Naive thymus-derived CD4-positive, alpha-beta T cell (primary cell): ENCODE measurements around the gene CCNJL. TPM values are rescaled to one million over a fixed set of nuclear protein-coding genes. Genes with fewer than 3 reads are reported as not detected.
"Not testable (repeated sequence)": the region's sequence is repeated elsewhere in the genome, so short reads cannot be mapped to it uniquely, and the experiment has no call there.

Experiments used
- ATAC-seq: fragments of 150-1000 bp; cut with Tn5 transposase; 2 replicates; pipeline ENCODE4 v1.10.0; 2021; ENCODE audit warnings: mild to moderate bottlenecking, moderate library complexity
- CTCF ChIA-PET: fragments of 350-600 bp; sonication (Branson Sonifier 250); formaldehyde crosslinking; loops from one replicate; lab custom pipeline; 2021; ENCODE audit warnings: antibody characterized with exemption; lab: Charles Lee
- POLR2A ChIA-PET: fragments of 350-600 bp; sonication (Branson Sonifier 250); formaldehyde crosslinking; loops from one replicate; lab custom pipeline; 2021; ENCODE audit warnings: antibody characterized with exemption, inconsistent platforms; lab: Charles Lee
- DNase-seq, 9 donors: peaks; one replicate each; pipeline versions ENCODE4 v3.0.0 to v3.0.0-alpha.2; 2020 to 2022; ENCODE audit warnings: mixed read lengths in 1 of 9
- H3K27ac ChIP-seq: one replicate; pipeline ENCODE4 v1.7.0; 2013; ENCODE audit warnings: mild to moderate bottlenecking, low read depth, low read length, moderate library complexity
- H3K27me3 ChIP-seq, 2 donors: one replicate each; pipeline ENCODE4 v1.7.0; 2013; ENCODE audit warnings: low read length in 2 of 2, mild to moderate bottlenecking in 2 of 2, moderate library complexity in 2 of 2; ENCODE audit not compliant: control insufficient read depth in 2 of 2, insufficient read depth in 2 of 2
- H3K36me3 ChIP-seq, 3 experiments: 1 replicate in 2 of 3; 2 replicates in 1 of 3; pipeline ENCODE4 v1.7.0; 2013; ENCODE audit warnings: low read length in 3 of 3, mild to moderate bottlenecking in 3 of 3, moderate library complexity in 1 of 3; ENCODE audit not compliant: insufficient read depth in 3 of 3, control insufficient read depth in 2 of 3
- H3K4me1 ChIP-seq, 2 donors: one replicate each; pipeline ENCODE4 v1.7.0; 2013; ENCODE audit warnings: low read length in 2 of 2, mild to moderate bottlenecking in 2 of 2, moderate library complexity in 1 of 2; ENCODE audit not compliant: control insufficient read depth in 2 of 2, insufficient read depth in 2 of 2
- H3K4me3 ChIP-seq: 2 replicates; pipeline ENCODE4 v1.7.0; 2013; ENCODE audit warnings: mild to moderate bottlenecking, low read length
- H3K9me3 ChIP-seq, 3 experiments: 1 replicate in 2 of 3; 2 replicates in 1 of 3; pipeline ENCODE4 v1.7.0; 2013; ENCODE audit warnings: low read length in 3 of 3; ENCODE audit not compliant: control insufficient read depth in 2 of 3
- H3K27ac Mint-ChIP-seq, 9 donors: one replicate each; pipeline ENCODE4 v1.8.0; 2020 to 2022; ENCODE audit warnings: mixed read lengths in 9 of 9, mild to moderate bottlenecking in 8 of 9, moderate library complexity in 5 of 9, inconsistent platforms in 2 of 9
- H3K27me3 Mint-ChIP-seq, 5 donors: one replicate each; pipeline ENCODE4 v1.8.0; 2021 to 2022; ENCODE audit warnings: mixed read lengths in 5 of 5, mild to moderate bottlenecking in 1 of 5
- H3K36me3 Mint-ChIP-seq, 5 donors: one replicate each; pipeline ENCODE4 v1.8.0; 2020 to 2022; ENCODE audit warnings: mixed read lengths in 5 of 5, mild to moderate bottlenecking in 3 of 5, inconsistent platforms in 1 of 5
- H3K4me1 Mint-ChIP-seq, 7 donors: one replicate each; pipeline ENCODE4 v1.8.0; 2020 to 2022; ENCODE audit warnings: mixed read lengths in 7 of 7, mild to moderate bottlenecking in 3 of 7, inconsistent platforms in 1 of 7
- H3K4me3 Mint-ChIP-seq, 10 donors: one replicate each; pipeline ENCODE4 v1.8.0; 2020 to 2022; ENCODE audit warnings: mild to moderate bottlenecking in 10 of 10, mixed read lengths in 10 of 10, moderate library complexity in 6 of 10, inconsistent platforms in 2 of 10
- H3K9me3 Mint-ChIP-seq, 11 donors: one replicate each; pipeline ENCODE4 v1.8.0; 2020 to 2022; ENCODE audit warnings: mixed read lengths in 11 of 11, mild to moderate bottlenecking in 4 of 11, inconsistent platforms in 1 of 11, moderate library complexity in 1 of 11
- intact Hi-C, 2 donors: fragments of 100-400 bp; cut with micrococcal nuclease; formaldehyde crosslinking; loops; one replicate each; pipeline ENCODE4 v1.15.1; 2023
- polyA plus RNA-seq, 2 donors: library from polyadenylated mRNA; unstranded; fragments of 300-500 nt; fragmentation: Illumina TruSeq; gene quantifications; one replicate each; pipeline ENCODE4 v1.2.3, GENCODE V29; 2021
- total RNA-seq, 6 experiments: library from RNA in 5 of 6; stranded (reverse) in 5 of 6; gene quantifications; 1 replicate in 5 of 6; 2 replicates in 1 of 6; pipeline ENCODE4 v1.2.3 and lab custom pipeline; 2021 to 2026

The CCNJL gene
- total and polyA plus RNA-seq, 7 experiments from 2014 or later: 0.42 to 2.3 TPM; not detected in 5

- intact Hi-C loops: no loop called here
- Histone ChIP-seq H3K4me3 (no peak overlapping the region), H3K4me1 (no peaks in the 10 kb centered on the region), H3K9me3 (no peaks in the 10 kb centered on the region), H3K27me3 (no peaks in the 10 kb centered on the region), H3K36me3 (no peaks in the 10 kb centered on the region), H3K27ac (no peak overlapping the region)
- H3K4me1 Mint-ChIP-seq: no peaks in the 10 kb centered on the region
- no peaks in the 10 kb centered on the region for H3K9me3 Mint-ChIP-seq
- H3K36me3 Mint-ChIP-seq: no peaks in the 10 kb centered on the region
- peaks cover 0 to 5% (median 0%) of the 10 kb centered on the region in 5 donors for H3K27me3 Mint-ChIP-seq
- no peak overlapping the region for H3K4me3 Mint-ChIP-seq
- H3K27ac Mint-ChIP-seq: no peak overlapping the region
- ATAC-seq (no peak), DNase-seq (no peak)
- ChIA-PET CTCF (no interaction called here), POLR2A (no interaction called here)
These were observed 59.4 kb downstream of the CCNJL start for GRCh38 chr5:160252916-160253315.

DNA sequence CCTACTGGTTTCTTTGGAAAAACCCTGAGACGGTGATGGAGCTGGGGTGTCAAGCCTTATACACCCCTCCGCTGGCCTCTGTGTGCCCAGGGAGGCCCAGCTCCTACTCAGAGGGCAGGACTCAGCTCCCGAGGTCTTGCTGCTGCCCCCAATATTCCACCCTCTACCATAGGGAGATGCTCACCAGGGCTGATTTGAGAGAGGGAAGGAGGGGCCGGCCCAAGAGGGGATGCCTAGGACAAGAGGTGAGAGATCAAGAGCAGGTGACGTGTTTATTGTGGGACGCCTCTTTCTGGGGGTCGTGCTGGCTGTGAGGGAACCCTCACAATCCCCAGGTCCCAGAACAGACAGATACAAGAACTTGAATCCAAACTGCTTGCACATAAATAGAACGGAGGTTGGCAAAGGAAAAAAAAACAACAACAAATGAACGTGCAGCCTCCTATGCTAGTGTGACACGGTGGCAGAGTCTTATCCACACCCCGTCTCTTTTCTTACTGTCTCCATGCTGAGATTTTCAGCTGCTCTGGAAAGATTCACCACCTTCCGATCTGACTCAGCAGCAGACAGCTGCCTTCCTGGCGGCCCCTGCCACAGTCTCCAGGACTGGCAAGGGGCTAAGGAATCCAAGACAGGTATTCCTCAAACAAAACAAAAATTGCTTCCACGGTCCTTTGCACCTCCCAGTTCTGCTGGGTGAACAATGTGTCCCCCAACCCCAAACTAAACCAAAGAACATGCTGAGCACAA, 60.8 kb downstream of the CCNJL start:
- no peaks in the 10 kb centered on the region for H3K4me1 Mint-ChIP-seq
- H3K9me3 Mint-ChIP-seq: no peaks in the 10 kb centered on the region
- ChIA-PET CTCF (no interaction called here), POLR2A (no interaction called here)
- Histone ChIP-seq H3K9me3 (no peaks in the 10 kb centered on the region), H3K4me3 (no peak overlapping the region), H3K36me3 (no peaks in the 10 kb centered on the region), H3K27me3 (no peaks in the 10 kb centered on the region), H3K4me1 (no peaks in the 10 kb centered on the region), H3K27ac (no peak overlapping the region)
- no peak for DNase-seq
- no peak overlapping the region for H3K27ac Mint-ChIP-seq
- intact Hi-C loops: no loop called here
- no peak for ATAC-seq
- peaks cover 0 to 5% (median 0%) of the 10 kb centered on the region in 5 donors for H3K27me3 Mint-ChIP-seq
- H3K4me3 Mint-ChIP-seq: no peak overlapping the region
- H3K36me3 Mint-ChIP-seq: no peaks in the 10 kb centered on the region

DNA sequence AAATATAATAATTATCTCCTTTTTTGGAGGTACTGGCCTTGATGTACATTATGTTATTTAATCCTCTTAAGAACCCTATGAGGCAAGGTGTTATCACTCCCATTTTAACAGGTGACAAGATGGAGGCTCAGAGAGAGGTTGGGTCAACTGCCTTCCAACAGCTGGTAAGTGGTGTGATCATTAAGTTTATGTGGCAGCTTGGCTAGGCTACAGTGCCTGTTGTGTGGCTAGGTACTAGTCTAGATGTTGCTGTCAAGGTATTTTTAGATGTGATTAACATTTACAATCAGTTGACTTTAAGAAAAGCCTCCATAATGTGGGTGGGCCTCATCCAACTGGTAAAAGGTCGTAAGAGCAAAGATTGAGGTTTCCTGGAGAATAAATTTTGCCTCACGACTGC, 61.5 kb downstream of the CCNJL start:
- Histone ChIP-seq H3K4me3 (no peak overlapping the region), H3K27me3 (no peaks in the 10 kb centered on the region), H3K9me3 (no peaks in the 10 kb centered on the region), H3K36me3 (no peaks in the 10 kb centered on the region), H3K27ac (no peak overlapping the region), H3K4me1 (no peaks in the 10 kb centered on the region)
- Mint-ChIP-seq H3K9me3 (no peaks in the 10 kb centered on the region), H3K27ac (no peak overlapping the region), H3K36me3 (no peaks in the 10 kb centered on the region), H3K4me1 (no peaks in the 10 kb centered on the region), H3K27me3 (peaks cover 0 to 5% (median 0%) of the 10 kb centered on the region in 5 donors), H3K4me3 (no peak overlapping the region)
- ATAC-seq: no peak
- DNase-seq: no peak
- CTCF ChIA-PET: no interaction called here
- intact Hi-C loops: no loop called here
- POLR2A ChIA-PET: interaction anchor here (0.6 kb wide), 1 partner anchor 13 kb away, joined by 4 read pairs; no protein-coding TSS in a partner anchor

DNA sequence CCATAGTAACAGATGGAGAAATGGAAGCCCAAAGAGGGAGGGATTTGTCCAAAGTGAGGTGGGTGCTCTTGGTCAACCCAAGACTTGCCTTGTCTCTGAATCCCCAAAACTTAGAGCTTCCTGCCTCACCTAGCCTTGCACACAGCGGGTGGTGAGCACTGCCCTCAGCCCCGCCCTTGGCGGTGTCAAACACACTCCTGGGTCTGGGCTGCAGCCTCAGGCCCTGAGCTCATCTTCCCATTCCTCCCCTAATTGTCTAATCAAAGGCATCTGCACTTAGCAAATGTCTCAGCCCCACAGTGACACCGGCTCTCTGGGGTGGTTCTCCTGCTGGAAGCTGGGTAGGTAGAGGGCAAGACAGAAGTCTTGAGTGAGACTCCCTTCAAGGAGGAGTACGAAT, 62.1 kb downstream of the CCNJL start:
- H3K9me3 ChIP-seq: no peaks in the 10 kb centered on the region
- Mint-ChIP-seq H3K36me3 (no peaks in the 10 kb centered on the region), H3K4me1 (no peaks in the 10 kb centered on the region), H3K4me3 (no peak overlapping the region), H3K27me3 (peaks cover 0 to 5% (median 0%) of the 10 kb centered on the region in 5 donors), H3K27ac (no peak overlapping the region), H3K9me3 (peaks cover 0 to 1% (median 0%) of the 10 kb centered on the region in 11 donors)
- no peak overlapping the region for H3K4me3 ChIP-seq
- H3K27me3 ChIP-seq: no peaks in the 10 kb centered on the region
- H3K4me1 ChIP-seq: no peaks in the 10 kb centered on the region
- H3K27ac ChIP-seq: no peak overlapping the region
- ChIA-PET CTCF (no interaction called here), POLR2A (interaction anchor here (0.6 kb wide), 1 partner anchor 14 kb away, joined by 4 read pairs; no protein-coding TSS in a partner anchor)
- ATAC-seq (no peak), DNase-seq (no peak)
- H3K36me3 ChIP-seq: no peaks in the 10 kb centered on the region
- intact Hi-C loops: no loop called here

- H3K9me3 ChIP-seq, CTCF ChIA-PET, H3K27me3 ChIP-seq, H3K4me3 Mint-ChIP-seq, H3K36me3 Mint-ChIP-seq, ATAC-seq, H3K4me1 Mint-ChIP-seq, H3K4me1 ChIP-seq, intact Hi-C loops, H3K9me3 Mint-ChIP-seq, POLR2A ChIA-PET, H3K27me3 Mint-ChIP-seq, H3K4me3 ChIP-seq, H3K27ac ChIP-seq, DNase-seq, H3K36me3 ChIP-seq, H3K27ac Mint-ChIP-seq: not testable (repeated sequence)
These were observed 62.8 kb downstream of the CCNJL start for GRCh38 chr5:160249570-160249969.

DNA sequence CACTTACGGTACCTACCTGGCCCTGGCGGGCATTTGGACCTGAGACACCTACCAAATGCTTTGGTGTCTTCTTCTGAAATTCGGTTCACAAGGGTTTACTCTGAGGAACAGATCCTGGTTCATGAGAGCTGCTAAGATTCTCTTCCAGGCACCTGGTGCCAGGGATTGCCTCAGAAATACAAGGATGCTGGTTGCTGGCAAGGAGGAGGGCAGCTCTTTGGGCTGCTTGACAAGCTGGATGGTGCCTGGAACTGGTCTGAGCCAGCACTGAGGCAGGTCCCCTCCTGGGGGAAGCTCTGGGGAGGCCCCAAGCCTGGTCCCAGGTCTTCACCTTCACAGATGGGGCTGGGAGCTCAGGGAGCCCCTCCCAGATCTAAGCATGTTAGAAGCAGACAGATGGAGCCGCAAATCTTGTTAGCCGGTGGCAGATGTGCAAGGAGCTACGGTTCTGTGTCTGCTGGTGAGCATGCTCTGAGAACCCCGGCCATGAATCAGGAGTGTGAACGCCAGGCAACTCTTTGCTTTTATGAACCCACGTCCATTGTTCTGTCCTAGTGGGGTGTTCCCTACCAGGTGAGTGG, 66.8 kb downstream of the CCNJL start:
- H3K4me1 ChIP-seq: no peaks in the 10 kb centered on the region
- no peaks in the 10 kb centered on the region for H3K36me3 ChIP-seq
- H3K9me3 Mint-ChIP-seq: peaks cover 0 to 1% (median 0%) of the 10 kb centered on the region in 11 donors
- no peaks in the 10 kb centered on the region for H3K4me1 Mint-ChIP-seq
- no peaks in the 10 kb centered on the region for H3K36me3 Mint-ChIP-seq
- POLR2A ChIA-PET: interaction anchor here (0.6 kb wide), 1 partner anchor 23 kb away, joined by 3 read pairs; no protein-coding TSS in a partner anchor
- H3K27ac ChIP-seq: no peak overlapping the region
- no peaks in the 10 kb centered on the region for H3K27me3 Mint-ChIP-seq
- H3K4me3 Mint-ChIP-seq: no peak overlapping the region
- intact Hi-C loops: no loop called here
- no peaks in the 10 kb centered on the region for H3K27me3 ChIP-seq
- no peak overlapping the region for H3K4me3 ChIP-seq
- no peak for ATAC-seq
- H3K9me3 ChIP-seq: no peaks in the 10 kb centered on the region
- CTCF ChIA-PET: no interaction called here
- H3K27ac Mint-ChIP-seq: no peak overlapping the region
- DNase-seq: no peak

GRCh38 chr5:160242145-160242544, 70.2 kb downstream of the CCNJL start:
- Histone ChIP-seq H3K4me1 (no peaks in the 10 kb centered on the region), H3K27me3 (no peaks in the 10 kb centered on the region), H3K4me3 (no peak overlapping the region), H3K27ac (no peak overlapping the region), H3K9me3 (no peaks in the 10 kb centered on the region), H3K36me3 (no peaks in the 10 kb centered on the region)
- Mint-ChIP-seq H3K9me3 (peaks cover 0 to 1% (median 0%) of the 10 kb centered on the region in 11 donors), H3K4me1 (no peaks in the 10 kb centered on the region), H3K27ac (no peak overlapping the region), H3K4me3 (no peak overlapping the region), H3K27me3 (peaks cover 0 to 6% (median 0%) of the 10 kb centered on the region in 5 donors), H3K36me3 (no peaks in the 10 kb centered on the region)
- no peak for ATAC-seq
- ChIA-PET POLR2A (no interaction called here), CTCF (no interaction called here)
- no peak for DNase-seq
- intact Hi-C loops: no loop called here
